ENCODE results near the gene HSPA6.
"Not testable (repeated sequence)": the region's sequence is repeated elsewhere in the genome, so short reads cannot be mapped to it uniquely, and the experiment has no call there.

Gene HSPA6

DNA sequence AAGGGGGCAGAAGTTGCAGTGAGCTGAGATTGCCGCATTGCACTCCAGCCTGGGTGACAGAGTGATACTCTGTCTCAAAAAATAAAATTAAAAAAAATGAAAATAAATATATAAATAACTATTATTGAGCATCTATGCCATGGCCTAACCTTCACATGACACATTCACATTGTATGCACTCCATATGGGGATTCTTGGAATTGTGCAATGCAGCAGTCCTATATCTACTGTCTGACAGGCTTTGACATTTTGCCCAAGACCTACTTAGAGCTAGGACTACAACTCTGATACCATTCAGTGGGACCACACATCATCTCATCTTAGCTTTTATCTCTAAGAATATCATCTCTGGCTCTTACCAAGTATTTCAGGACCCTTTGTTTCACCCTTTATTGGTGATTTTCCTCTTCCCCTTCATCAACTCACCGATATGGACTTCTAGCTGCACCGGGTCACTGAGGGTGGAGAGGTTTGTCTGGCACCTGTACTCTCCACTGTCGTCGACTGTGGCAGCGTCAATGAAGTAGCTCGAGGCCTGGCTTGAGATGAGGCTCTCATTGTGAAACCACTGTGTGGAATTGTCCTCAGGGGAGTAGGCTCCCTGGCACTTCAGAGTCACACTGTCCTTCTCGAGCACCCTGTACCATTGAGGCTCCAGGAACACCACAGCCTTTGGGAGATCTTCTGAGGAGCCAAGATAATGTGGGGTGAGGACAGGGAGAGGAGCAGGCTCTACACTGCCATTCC, 23.8 kb downstream of the HSPA6 start:
- not testable (repeated sequence) for H3K4me3 ChIP-seq (ENCODE audit: low read depth, low read length)

DNA sequence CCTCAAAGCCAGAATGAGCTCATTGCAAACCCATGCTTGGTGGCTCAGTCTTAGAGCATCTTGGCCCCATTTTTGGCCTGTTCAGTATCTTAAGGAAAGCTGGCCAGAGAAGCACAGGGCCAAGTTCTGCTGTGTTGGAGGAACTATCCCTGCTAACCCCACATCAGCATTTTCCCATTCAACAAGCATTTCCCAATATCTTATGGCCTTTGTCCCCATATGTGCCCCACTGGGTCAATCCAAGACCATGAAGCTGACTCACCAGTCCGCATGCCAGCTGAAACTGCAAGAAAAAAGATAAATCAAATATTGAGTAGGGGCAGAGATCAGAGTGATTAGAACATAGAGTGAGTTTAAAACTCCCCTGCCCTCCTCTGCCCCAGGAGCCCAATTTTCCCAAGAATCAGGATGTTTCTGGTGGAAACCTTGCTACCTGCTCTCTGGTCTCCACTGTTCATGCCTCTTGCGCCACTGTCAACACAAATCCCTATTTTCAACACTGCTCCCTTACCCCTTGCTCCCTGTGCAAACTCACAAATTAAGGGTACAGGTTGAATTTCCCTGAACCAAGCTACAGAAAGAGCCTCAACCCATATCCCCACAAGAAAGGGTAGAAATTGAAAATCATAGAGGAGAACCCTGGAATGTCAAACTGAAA, 24.5 kb downstream of the HSPA6 start:
- H3K4me3 ChIP-seq (ENCODE audit: low read depth, low read length) = not testable (repeated sequence)

GRCh38 chr1:161549652-161550051, 25.3 kb downstream of the HSPA6 start, which contains the start of gene FCGR3A:
TSS of gene FCGR3A (minus strand) at chr1:161549818. CDS start at chr1:161549736, 82 bp downstream.
- TF ChIP-seq CTCF (IDR thresholded peaks at IDR 0.05; ENCODE audit: borderline replicate concordance, insufficient read depth, low read depth, low read length) = no peak
- no peak within 1 kb of the TSS for H3K4me3 ChIP-seq (ENCODE audit: low read depth, low read length)

DNA sequence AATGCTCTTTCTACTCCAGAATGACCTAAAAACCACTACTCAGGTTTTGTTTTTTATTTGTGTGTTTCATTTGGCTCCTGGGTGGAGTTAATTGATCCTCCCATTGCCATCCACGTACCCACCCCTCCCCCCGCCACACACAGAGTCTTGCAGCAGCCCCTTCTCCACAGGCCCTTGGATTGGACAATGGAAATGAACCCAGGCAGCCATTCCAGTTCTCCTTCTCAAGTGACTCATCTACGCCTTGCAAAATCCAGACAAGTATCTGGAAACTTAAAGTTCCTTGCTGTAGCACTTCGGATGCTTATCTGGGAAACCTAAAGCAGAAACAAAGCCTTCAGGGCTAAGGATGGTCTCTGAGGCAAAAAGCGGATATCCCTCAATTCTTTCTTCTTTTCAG, 26.6 kb downstream of the HSPA6 start:
- not testable (repeated sequence) for H3K4me3 ChIP-seq (ENCODE audit: low read depth, low read length)

- H3K4me3 ChIP-seq (ENCODE audit: low read depth, low read length) = not testable (repeated sequence)
Observed at GRCh38 chr1:161553631-161554030, 29.3 kb downstream of the HSPA6 start.

GRCh38 chr1:161554340-161554739, 30.0 kb downstream of the HSPA6 start:
- H3K4me3 ChIP-seq (ENCODE audit: low read depth, low read length) = not testable (repeated sequence)

DNA sequence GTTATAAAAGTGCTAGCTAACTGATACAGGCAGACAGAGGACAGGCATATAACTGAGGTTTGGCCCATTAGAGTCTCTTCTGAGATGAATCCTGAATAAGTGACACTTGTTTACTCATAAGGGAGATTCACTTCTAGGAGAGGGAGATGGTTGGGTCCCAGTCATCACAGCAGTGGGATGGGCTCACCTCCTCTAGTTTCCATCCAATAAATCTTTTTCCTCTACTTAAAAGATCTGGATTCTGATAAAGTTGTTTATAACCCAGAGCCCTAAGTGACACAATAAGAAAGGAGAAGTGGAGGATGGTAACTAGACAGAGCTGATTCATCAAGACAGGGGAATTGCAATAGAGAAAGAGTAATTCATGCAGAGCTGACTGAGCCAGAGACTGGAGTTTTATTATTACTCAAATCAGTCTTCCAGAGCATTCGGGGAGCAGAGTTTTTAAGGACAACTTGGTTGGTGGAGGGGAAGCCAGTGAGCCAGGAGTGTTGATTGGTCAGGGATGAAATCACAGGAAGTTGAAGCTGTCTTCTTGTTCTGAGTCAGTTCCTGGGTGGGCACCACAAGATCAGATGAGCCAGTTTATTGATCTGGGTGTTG, 30.6 kb downstream of the HSPA6 start:
- not testable (repeated sequence) for H3K4me3 ChIP-seq (ENCODE audit: low read depth, low read length)

DNA sequence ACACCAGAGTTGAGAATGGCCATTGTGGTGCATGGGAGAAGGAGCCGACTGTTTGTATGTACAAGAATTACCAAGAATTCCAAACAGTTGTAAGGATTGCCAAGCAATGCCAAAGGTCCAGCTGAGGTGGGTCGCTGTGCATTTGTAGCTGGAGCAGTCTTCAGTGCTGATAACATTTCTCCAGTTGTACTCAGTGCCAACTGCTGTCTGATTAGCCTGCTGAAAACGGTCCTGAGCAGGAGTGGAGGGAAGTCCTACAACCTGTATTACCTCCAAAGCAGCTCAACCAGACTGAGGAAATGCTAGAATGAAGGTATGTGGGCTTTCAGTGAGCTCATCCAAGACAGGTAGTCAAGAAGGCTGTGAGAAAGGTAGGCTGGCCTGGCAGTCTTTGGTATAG, 31.8 kb downstream of the HSPA6 start:
- not testable (repeated sequence) for H3K4me3 ChIP-seq (ENCODE audit: low read depth, low read length)

GRCh38 chr1:161556990-161557389, 32.6 kb downstream of the HSPA6 start:
- H3K4me3 ChIP-seq (ENCODE audit: low read depth, low read length) = not testable (repeated sequence)

GRCh38 chr1:161557506-161558450, 33.4 kb downstream of the HSPA6 start:
- H3K4me3 ChIP-seq (ENCODE audit: low read depth, low read length) = not testable (repeated sequence)

DNA sequence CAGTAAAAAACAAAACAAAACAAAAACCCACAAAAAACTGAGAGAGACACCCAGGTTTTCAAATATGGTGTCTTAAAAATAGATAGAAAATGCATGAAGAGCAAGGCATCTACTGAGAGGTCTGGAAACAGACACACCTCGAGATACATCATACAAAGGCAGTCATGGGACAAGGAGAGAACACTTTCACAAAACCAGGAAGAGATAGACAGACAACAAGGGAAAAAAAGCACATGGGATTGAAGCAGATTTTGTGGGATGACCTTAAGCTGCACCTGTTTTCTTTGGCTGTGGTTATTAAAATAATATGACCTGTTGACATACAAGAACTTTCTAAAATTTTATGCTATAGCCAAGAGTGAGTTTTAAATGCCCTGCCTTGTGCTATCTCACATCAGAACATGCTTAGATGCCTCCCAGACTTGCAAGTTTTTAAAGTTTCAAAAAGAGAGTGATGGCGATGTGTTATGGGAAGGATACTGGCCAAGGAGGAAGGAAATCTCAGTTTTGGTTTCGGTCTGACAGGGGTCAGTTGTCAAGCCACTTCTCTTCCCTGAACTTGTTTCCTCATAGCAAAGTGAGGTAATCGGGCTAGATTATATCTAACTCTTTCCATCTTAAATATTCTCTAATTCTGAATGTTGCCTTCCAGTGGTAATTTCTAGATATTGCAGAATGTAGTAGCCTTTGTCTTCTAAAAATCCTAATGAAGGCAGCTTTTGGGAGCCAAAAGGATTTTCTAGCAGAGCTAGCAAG, 36.8 kb downstream of the HSPA6 start:
- H3K4me3 ChIP-seq (ENCODE audit: low read depth, low read length) = not testable (repeated sequence)

- not testable (repeated sequence) for H3K4me3 ChIP-seq (ENCODE audit: low read depth, low read length)
Observed at GRCh38 chr1:161562441-161562840, 38.1 kb downstream of the HSPA6 start.

GRCh38 chr1:161563522-161563921, 39.2 kb downstream of the HSPA6 start:
- not testable (repeated sequence) for H3K4me3 ChIP-seq (ENCODE audit: low read depth, low read length)

GRCh38 chr1:161566602-161566960, 42.2 kb downstream of the HSPA6 start:
- not testable (repeated sequence) for H3K4me3 ChIP-seq (ENCODE audit: low read depth, low read length)

DNA sequence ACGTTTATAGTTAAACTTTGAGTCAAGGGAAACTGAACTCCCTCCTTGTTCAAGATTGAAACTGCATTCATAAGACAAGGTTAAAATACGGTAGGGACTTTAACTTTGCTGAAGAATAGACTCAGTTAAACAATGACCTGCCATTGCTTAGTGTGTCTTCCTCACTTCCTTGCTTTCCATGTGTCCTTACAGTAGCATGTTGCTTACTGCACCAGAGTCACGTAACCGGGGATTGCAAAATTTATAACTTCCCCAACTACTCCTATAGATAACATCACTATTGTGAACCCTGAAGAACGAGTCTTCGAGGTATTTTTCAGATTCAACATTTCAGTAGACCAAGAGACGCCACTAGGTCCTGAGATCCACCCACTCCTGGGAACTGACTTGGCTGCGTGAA, 47.4 kb downstream of the HSPA6 start:
- not testable (repeated sequence) for H3K4me3 ChIP-seq (ENCODE audit: low read depth, low read length)
